ENCODE results near the gene GNA15.

GNA15 gene

GRCh38 chr19:3100747-3101730 is 34.8 kb upstream of the GNA15 start:
- DNase-seq (ENCODE audit: extremely low read depth, low read depth), result no peak
- no peak for TF ChIP-seq CTCF (IDR thresholded peaks at IDR 0.05; ENCODE audit: low read depth, low read length, missing control alignments)
- H3K4me3 ChIP-seq (replicated peaks; ENCODE audit: low read depth, low read length), result no peak overlapping the region

GRCh38 chr19:3102239-3103140 is 33.3 kb upstream of the GNA15 start:
- TF ChIP-seq CTCF (IDR thresholded peaks at IDR 0.05; ENCODE audit: low read depth, low read length, missing control alignments), result no peak
- H3K4me3 ChIP-seq (replicated peaks; ENCODE audit: low read depth, low read length), result no peak overlapping the region
- no peak for DNase-seq (ENCODE audit: extremely low read depth, low read depth)

- H3K4me3 ChIP-seq (replicated peaks; ENCODE audit: low read depth, low read length), result no peak overlapping the region
- DNase-seq (ENCODE audit: extremely low read depth, low read depth), result no peak
- no peak for TF ChIP-seq CTCF (IDR thresholded peaks at IDR 0.05; ENCODE audit: low read depth, low read length, missing control alignments)
These were observed 31.2 kb upstream of the GNA15 start for GRCh38 chr19:3104708-3104983.

GRCh38 chr19:3105641-3106508 is 30.0 kb upstream of the GNA15 start:
- H3K4me3 ChIP-seq (replicated peaks; ENCODE audit: low read depth, low read length), result no peak overlapping the region
- no peak for TF ChIP-seq CTCF (IDR thresholded peaks at IDR 0.05; ENCODE audit: low read depth, low read length, missing control alignments)
- DNase-seq (ENCODE audit: extremely low read depth, low read depth), result no peak

- H3K4me3 ChIP-seq (replicated peaks; ENCODE audit: low read depth, low read length), result no peak overlapping the region
- TF ChIP-seq CTCF (IDR thresholded peaks at IDR 0.05; ENCODE audit: low read depth, low read length, missing control alignments), result no peak
- no peak for DNase-seq (ENCODE audit: extremely low read depth, low read depth)
These were observed 29.2 kb upstream of the GNA15 start for GRCh38 chr19:3106509-3107141.

GRCh38 chr19:3107658-3108057 is 28.2 kb upstream of the GNA15 start:
- DNase-seq (ENCODE audit: extremely low read depth, low read depth), result no peak

More at GRCh38 chr19:3107658-3108057, 28.2 kb upstream of the GNA15 start:
- H3K4me3 ChIP-seq (replicated peaks; ENCODE audit: low read depth, low read length), result no peak overlapping the region
- TF ChIP-seq CTCF (IDR thresholded peaks at IDR 0.05; ENCODE audit: low read depth, low read length, missing control alignments), result no peak

Measured in HFF-Myc (cell line).